Hepatic stellate cell (primary cell): ENCODE data around the gene CBLN3.

Experiments used
- DNase-seq: peaks from one replicate; pipeline ENCODE4 v3.0.0; 2011; ENCODE audit warnings: low spot score

Gene CBLN3

DNA sequence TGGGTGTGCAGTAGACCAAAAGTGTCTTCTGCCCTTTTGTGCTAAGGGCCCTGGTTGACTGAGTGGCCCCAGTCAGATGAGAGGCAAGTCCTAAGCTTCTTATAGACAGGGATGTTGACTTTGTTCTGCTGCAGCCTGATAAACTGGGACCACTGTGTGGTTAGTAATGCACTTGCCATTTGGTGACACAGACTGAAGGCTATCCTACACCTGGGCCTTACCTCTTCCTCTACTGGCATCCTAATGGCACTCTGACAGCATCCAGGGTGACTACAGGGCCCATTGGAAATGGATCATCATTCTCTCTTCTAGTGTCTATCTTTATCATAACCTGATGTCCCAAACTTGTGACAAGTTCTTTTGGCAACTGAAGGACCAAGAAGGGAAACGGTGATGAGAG, 9.8 kb upstream of the CBLN3 start:
- no peak for DNase-seq

DNA sequence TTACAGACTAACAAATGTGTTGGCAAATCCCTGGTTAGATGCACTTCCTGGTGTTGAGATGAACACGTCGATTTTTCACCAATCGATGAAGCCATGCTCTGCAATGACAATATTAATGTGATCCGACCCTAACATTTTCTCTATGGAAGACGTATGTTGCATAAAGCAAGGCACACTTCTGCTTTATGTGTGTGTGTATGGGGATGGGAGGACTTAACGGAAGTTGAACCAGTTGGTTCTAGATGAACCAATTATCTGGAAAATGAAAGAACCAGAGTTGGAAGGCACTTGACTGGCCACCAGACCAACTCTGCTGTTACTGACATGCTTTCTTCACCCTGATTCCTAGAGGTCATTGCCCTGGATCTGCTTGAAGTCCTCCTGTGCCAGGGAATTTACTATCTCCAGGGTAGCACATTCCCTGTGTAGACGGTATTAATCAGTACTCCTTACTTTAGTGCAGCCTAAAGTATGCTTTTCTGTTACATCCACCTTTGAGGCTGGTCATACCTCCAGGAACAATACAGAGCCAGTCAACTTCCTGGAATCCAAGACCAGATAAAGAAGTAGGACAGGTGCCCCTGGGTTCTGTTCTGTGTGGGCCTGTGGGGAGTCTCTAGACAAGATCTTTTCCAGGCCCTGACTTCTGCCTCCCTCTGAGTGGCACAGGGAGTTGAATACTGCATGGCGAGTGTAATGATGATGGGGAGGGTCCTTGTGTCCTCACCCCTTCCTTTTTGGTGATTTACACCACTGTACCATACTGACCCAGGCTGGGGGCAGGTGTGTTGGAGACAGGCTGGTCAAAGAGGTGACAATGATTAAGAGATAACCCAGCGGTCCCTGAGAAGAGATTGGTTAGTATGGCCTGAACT, 9.0 kb upstream of the CBLN3 start:
- no peak for DNase-seq

DNA sequence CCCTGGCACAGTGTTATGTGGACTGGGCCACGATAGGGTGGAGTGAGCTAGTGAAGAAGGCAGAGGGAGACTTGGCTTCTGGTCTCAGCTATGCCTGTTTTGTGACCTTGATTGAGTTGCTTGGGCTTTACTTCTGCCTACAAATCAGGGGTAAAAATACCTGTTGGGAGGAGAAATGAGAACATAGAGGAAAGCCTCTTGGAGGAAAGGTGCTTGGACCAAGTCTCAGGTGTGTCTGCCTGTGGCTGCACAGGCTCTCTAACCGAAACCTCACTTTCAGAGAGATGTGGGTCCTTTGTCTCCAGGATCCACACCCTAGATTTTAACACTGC, 8.2 kb upstream of the CBLN3 start:
- DNase-seq, result no peak

DNA sequence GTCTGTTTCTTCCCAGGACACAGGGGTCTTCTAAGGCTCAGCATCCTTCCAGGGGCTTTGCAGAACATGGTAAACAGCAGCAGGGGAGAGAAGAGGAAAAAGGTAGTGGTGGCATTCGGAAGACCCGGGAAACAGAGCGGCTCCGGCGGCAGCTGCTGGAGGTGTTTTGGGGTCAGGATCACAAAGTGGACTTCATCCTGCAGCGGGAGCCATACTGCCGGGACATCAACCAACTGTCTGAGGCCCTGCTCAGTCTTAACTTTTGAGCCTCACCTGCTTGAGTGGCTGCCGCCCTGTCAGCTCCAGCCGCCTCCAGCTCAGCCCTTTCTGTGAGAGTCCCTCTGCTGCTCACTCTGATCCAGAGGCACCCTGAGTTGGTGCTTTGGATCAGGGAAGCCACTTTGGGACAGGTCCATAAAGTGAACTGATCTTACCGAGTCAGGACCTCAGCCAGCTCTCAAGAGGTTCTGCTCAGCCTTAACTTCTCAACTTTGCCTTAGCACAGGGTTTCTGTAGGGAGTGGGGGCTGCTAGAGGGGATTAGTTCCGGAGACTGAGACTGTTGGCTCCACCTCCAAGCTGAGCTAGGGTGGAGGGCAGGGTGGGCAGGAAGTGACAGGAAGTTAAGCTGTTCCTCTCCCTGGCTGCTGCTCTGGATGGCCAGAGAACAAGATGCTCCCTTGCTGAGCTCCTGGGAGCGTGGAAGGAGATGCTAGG, 7.7 kb upstream of the CBLN3 start:
- DNase-seq, result no peak

DNA sequence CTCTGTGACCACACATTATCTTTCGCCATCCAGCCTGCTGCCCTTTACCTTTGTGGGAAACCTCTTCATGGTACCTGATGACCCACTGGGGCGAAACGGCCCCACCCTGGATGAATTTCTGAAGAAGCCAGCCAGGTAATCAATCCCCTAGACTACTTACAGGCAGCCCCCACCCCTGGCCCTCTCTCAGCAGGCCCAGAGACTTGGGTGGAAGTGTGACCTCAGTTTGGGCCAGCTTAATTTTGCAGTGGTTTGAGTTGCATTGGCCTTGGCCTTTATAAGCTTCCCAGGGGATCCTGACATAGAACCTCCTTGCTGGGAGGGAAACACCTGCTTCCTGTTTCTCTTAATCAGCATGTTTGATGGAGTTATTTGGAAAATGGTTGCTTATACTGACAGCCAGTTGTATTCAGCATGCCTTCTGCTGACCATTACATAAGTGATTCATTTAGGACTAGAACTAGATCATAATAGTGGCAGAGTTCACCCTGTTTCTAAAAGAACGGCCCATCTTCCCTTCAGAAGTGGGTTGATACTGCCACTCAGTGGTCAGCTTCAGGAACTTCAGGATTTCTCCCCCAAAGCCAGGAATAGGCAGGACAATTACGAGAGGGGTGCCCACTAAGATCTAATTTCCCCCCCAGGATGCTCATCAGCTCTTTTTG, 7.0 kb upstream of the CBLN3 start:
- DNase-seq, result peak; percentile 89

DNA sequence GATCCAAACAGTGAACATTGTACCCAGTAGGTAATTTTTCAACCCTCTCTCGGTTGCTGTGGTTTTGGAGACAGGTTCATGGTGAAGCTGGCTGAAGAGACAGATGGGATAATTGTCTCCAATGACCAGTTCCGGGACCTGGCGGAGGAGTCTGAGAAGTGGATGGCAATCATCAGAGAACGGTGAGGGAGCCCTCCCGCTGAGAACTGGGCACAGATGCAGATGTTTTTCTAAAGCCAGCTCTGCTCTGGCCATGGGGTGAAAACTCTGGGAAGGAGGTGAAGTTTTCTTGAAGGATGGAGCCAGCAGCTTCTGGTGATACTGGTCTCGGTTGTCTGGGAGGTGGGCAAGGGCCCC, 6.5 kb upstream of the CBLN3 start:
- peak; percentile 1 for DNase-seq

- no peak for DNase-seq
Observed at GRCh38 chr14:24435192-24435810, 5.8 kb upstream of the CBLN3 start.

GRCh38 chr14:24434676-24435075, 5.2 kb upstream of the CBLN3 start:
- no peak for DNase-seq

- no peak for DNase-seq
Observed at GRCh38 chr14:24434036-24434435, 4.6 kb upstream of the CBLN3 start.

DNA sequence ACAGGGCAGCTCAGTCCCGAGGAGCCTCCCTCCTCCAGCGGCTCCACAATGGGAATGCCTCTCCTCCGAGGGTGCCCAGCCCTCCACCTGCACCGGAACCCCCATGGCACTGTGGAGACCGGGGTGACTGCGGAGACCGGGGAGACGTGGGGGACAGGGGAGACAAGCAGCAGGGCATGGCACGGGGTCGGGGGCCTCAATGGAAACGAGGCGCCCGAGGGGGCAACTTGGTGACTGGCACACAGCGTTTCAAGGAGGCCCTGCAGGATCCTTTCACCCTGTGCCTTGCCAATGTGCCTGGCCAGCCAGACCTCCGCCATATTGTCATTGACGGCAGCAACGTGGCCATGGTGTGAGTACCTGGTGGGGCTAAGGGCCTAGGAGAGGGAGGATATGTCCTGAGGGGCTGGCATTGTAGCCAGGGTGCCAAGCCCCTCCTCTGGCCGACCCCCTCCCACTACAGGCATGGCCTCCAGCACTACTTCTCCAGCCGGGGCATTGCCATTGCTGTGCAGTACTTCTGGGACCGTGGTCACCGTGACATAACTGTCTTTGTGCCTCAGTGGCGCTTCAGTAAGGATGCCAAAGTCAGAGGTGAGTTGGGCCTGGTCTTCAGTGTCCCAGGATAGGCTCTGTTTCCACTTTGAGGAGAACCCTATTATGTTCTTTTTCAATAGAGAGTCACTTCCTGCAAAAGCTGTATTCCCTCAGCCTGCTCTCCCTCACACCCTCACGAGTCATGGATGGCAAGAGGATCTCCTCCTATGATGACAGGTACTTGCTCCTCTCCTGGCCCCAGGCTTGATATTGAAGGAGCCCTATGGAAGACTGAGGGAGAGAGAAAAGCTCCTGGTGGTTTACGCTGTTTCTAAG, 3.0 kb upstream of the CBLN3 start:
- DNase-seq, result no peak

DNA sequence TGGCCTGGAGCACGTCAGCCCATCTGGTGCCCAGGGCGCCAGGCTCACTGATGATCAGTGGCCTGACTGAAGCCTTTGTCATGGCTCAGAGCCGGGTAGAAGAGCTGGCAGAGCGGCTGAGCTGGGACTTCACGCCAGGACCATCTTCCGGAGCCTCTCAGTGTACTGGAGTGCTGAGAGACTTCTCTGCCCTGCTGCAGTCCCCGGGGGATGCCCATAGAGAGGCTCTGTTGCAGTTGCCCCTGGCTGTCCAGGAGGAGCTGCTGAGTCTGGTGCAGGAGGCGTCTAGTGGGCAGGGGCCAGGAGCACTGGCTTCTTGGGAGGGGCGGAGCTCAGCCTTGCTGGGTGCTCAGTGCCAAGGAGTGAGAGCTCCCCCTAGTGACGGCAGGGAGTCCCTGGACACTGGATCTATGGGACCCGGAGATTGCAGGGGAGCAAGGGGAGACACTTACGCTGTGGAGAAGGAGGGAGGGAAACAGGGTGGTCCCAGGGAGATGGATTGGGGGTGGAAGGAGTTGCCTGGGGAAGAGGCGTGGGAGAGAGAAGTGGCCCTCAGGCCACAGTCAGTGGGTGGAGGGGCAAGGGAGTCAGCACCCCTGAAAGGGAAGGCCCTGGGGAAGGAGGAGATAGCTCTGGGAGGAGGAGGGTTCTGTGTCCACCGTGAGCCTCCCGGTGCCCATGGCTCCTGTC, 2.2 kb upstream of the CBLN3 start:
- DNase-seq, result peak; percentile 95

DNA sequence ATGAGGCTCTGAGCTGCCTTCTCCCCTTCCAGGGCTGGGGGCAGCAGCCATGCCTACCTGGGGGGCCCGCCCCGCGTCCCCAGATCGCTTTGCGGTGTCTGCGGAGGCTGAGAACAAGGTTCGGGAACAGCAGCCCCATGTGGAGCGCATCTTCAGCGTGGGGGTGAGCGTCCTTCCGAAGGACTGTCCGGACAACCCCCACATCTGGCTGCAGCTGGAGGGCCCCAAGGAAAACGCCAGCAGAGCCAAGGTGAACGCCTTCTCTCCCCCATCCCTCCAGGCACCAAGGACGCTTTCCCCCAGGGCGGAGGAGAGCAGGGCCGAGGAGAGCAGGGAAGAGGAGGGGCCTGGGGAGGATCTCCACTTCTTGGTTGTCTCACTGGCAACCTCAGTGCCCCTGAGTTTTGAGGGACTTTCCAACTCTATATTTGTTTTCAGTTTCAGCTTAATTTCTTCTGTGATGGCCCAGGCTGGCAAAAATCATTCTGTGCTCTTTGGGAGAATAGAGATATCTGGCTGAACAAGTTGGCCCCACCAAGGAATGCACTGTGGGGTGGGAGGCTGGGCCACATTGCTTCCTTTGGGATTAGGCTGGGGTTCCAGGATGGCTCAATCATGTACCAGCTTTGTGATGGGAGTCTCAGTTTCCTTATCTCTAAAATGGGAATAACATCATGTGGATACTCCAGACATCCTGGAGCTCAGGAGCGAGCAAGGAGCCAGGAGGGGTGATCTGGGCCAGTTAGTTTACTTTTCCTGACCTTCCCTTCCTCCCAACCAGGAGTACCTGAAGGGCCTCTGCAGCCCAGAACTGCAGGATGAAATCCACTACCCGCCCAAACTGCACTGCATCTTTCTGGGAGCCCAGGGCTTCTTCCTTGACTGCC, 1.5 kb upstream of the CBLN3 start:
- peak; percentile 54 for DNase-seq

DNA sequence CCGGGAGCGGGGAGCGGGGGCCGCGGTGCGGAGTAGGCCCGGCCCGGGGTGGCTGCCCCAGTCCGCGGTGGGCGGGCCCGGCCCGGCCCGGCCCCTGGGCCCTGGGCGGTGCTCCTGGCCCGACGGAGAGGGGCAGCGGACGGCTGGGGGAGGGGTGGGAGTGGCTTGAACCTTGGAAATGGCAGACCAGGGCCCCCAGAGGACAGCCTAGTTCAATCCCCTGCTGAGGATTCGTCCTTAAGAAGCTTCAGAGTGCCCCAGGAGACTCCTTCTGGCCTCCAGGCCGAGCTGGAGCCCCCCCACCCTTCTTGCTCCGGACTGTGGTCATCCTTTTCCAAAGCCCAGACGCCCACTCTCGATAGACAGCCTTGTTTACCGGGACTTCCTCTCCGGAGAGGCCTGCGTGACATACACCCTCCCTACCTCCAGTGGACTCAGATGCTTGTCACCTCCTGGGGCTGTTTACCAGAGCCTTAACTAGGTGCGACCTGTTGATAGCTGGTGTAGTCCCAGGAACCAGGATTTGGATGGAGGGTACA, 744 bp upstream of the CBLN3 start:
- peak; percentile 94 for DNase-seq

GRCh38 chr14:24428628-24429394, 657 bp downstream of the CBLN3 start:
- no peak for DNase-seq

DNA sequence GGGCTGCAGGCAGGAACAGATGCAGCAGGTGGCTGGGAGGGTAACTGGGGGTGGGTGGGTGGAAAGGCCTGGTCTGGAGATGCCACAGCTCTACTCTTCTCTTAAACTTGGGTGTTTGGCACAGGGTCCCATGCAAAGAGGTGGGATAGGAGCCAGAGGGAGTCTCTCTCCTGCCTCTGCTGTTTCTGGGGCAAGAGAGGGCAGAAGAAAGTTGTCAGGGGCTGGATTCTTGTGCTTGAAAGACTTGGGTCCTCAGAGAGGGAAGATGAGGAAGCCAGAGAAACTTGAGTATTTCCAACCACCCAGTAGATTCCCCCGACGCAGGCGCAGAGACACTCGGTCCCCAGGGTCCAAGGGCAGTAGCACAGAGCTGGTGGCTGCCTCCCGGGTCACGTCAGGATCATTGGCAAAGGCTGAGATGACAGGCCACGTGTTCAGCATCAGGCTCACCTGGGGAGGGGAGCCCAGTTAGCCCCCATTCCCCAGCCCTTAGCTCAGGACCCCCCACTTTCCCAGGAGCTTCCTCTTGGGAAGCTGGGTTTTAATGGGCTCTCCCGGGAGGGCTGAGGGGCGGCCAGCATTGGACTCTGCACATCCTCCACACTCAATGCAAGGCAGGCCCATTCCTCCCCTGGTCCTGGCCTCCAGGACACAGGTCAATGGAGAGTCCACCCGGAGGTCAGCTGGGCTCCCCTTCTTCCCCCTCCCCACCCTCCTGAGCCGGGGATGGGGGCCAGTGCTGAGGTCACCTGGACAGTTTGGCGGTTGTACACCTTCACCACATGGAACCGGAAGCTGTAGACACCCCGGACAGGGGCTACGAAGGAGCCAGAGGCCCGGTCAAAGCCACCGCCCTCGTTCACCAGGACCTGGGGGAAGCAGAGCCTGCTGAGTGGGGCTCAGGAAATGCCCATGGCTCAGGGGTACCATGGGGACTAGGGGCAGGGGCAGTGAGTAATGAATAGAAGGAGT, 1.6 kb downstream of the CBLN3 start:
- no peak for DNase-seq

DNA sequence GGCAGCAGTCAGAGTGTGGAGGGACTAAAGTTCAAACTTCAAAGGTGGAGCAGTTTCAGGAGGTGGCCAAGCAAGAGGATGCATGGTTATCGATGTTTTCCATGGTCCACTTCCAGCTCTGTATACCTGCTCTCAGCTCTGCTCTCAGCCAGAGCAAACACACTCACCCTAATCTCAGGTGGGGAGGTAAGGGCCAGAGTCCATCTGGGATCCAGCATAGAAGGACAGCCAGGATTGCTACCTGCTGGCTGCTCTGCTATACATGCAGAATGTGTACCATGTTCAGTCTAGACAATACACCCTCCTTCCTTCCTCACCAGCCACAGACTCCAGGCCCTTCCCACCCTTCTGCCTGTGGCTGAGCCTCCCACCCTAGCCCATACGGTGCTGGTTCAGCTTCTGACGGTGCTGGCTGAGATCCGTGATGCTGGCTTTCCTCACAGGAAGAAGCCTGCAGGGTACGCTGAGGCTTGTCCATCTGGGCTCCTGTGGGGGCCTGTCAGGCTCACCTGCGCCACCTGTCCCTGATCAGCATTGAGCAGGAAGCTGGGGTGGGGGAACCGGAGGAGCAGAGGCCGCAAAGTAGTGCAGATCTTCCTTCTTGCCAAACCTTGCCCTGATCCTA, 2.4 kb downstream of the CBLN3 start:
- no peak for DNase-seq

GRCh38 chr14:24426150-24426911, 3.1 kb downstream of the CBLN3 start:
- no peak for DNase-seq
